Measurements from ENCODE around the gene PROCR. TPM values are rescaled to one million over a fixed set of nuclear protein-coding genes. Genes with fewer than 3 reads are reported as not detected.

The PROCR gene
- total and polyA plus RNA-seq, 9 of the 15 experiments (the other 6 are each of a cell fraction or from before 2014, with no cell fraction given): 1.6 to 7.1 (median 4.0) TPM

- TF ChIP-seq, protein P1, sequence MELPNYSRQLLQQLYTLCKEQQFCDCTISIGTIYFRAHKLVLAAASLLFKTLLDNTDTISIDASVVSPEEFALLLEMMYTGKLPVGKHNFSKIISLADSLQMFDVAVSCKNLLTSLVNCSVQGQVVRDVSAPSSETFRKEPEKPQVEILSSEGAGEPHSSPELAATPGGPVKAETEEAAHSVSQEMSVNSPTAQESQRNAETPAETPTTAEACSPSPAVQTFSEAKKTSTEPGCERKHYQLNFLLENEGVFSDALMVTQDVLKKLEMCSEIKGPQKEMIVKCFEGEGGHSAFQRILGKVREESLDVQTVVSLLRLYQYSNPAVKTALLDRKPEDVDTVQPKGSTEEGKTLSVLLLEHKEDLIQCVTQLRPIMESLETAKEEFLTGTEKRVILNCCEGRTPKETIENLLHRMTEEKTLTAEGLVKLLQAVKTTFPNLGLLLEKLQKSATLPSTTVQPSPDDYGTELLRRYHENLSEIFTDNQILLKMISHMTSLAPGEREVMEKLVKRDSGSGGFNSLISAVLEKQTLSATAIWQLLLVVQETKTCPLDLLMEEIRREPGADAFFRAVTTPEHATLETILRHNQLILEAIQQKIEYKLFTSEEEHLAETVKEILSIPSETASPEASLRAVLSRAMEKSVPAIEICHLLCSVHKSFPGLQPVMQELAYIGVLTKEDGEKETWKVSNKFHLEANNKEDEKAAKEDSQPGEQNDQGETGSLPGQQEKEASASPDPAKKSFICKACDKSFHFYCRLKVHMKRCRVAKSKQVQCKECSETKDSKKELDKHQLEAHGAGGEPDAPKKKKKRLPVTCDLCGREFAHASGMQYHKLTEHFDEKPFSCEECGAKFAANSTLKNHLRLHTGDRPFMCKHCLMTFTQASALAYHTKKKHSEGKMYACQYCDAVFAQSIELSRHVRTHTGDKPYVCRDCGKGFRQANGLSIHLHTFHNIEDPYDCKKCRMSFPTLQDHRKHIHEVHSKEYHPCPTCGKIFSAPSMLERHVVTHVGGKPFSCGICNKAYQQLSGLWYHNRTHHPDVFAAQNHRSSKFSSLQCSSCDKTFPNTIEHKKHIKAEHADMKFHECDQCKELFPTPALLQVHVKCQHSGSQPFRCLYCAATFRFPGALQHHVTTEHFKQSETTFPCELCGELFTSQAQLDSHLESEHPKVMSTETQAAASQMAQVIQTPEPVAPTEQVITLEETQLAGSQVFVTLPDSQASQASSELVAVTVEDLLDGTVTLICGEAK (IDR thresholded peaks at IDR 0.05): peak; percentile 35; the same call in 1 of the 2 replicates
- TF ChIP-seq, protein P1 (CRISPR knock-in tag; IDR thresholded peaks at IDR 0.05): no peak
- TF ChIP-seq SMAD4 (CRISPR knock-in tag; conservative IDR thresholded peaks at IDR 0.05): peak; percentile 37; the same call in 1 of the 2 replicates
- TF ChIP-seq KDM1A (IDR thresholded peaks at IDR 0.05): peak; percentile 93 to 94
- TF ChIP-seq ZBTB34 (CRISPR knock-in tag; IDR thresholded peaks at IDR 0.05): no peak
- TF ChIP-seq, protein P2, sequence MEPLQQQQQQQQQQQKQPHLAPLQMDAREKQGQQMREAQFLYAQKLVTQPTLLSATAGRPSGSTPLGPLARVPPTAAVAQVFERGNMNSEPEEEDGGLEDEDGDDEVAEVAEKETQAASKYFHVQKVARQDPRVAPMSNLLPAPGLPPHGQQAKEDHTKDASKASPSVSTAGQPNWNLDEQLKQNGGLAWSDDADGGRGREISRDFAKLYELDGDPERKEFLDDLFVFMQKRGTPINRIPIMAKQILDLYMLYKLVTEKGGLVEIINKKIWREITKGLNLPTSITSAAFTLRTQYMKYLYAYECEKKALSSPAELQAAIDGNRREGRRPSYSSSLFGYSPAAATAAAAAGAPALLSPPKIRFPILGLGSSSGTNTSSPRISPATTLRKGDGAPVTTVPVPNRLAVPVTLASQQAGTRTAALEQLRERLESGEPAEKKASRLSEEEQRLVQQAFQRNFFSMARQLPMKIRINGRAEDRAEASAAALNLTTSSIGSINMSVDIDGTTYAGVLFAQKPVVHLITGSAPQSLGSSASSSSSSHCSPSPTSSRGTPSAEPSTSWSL (CRISPR knock-in tag; IDR thresholded peaks at IDR 0.05; ENCODE audit: borderline replicate concordance): no peak
- 0 out of 4 replicates have a peak, but pooled peaks of 1 of the 2 experiments have one; percentile 15 for TF ChIP-seq MAZ (CRISPR knock-in tag; conservative IDR thresholded peaks at IDR 0.05 in 1 of 2, IDR thresholded peaks at IDR 0.05 in 1 of 2)
- no peak for TF ChIP-seq GTF2F1 (IDR thresholded peaks at IDR 0.05; ENCODE audit: low read depth, low read length)
- TF ChIP-seq RBFOX2 (IDR thresholded peaks at IDR 0.05; ENCODE audit: low read depth, low read length): 0 out of 2 replicates have a peak, but pooled peaks have one; percentile 23
- TF ChIP-seq TCF3 (CRISPR knock-in tag; IDR thresholded peaks at IDR 0.05): peak; percentile 78
- peak in 1 of 2 experiments; percentile 81; a peak in 2 of 4 replicates for TF ChIP-seq RCOR1 (IDR thresholded peaks at IDR 0.05; ENCODE audit: borderline replicate concordance in 1 of 2, low read depth in 2 of 2, low read length in 2 of 2)
- peak; percentile 43; the same call in 1 of the 2 replicates for TF ChIP-seq SMARCA4 (IDR thresholded peaks at IDR 0.05)
These were observed 5.5 kb upstream of the PROCR start (continued) for GRCh38 chr20:35166242-35166830.
